HG03469 (cell line): ENCODE measurements around the gene SLC17A1.

ENCODE experiments used
- ATAC-seq: cut with Tn5 transposase; IDR thresholded peaks from one replicate; pipeline ENCODE4 v1.9.1; 2021; ENCODE audit warnings: mild to moderate bottlenecking, moderate library complexity, moderate number of reproducible peaks; ENCODE audit not compliant: unreplicated experiment

SLC17A1 gene

GRCh38 chr6:25832670-25833069 lies 818 bp upstream of the SLC17A1 start:
- ATAC-seq: no peak

GRCh38 chr6:25832307-25832662 lies 433 bp upstream of the SLC17A1 start:
- ATAC-seq: no peak

GRCh38 chr6:25830458-25830857 lies 1.4 kb downstream of the SLC17A1 start:
- no peak for ATAC-seq

- no peak for ATAC-seq
These were observed 2.5 kb downstream of the SLC17A1 start for GRCh38 chr6:25829375-25829774.

- ATAC-seq: no peak
These were observed 10.5 kb downstream of the SLC17A1 start for GRCh38 chr6:25821341-25821740.

GRCh38 chr6:25816252-25816651 lies 15.6 kb downstream of the SLC17A1 start:
- ATAC-seq: no peak

GRCh38 chr6:25815194-25815593 lies 16.7 kb downstream of the SLC17A1 start:
- no peak for ATAC-seq

- ATAC-seq: no peak
These were observed 27.0 kb downstream of the SLC17A1 start for GRCh38 chr6:25804804-25805203.

- no peak for ATAC-seq
These were observed 30.4 kb downstream of the SLC17A1 start for GRCh38 chr6:25801436-25801835.

- no peak for ATAC-seq
These were observed 37.1 kb downstream of the SLC17A1 start for GRCh38 chr6:25794784-25795183.

- no peak for ATAC-seq
These were observed 37.9 kb downstream of the SLC17A1 start for GRCh38 chr6:25793970-25794369.

- ATAC-seq: no peak
These were observed 39.8 kb downstream of the SLC17A1 start for GRCh38 chr6:25792016-25792415.

GRCh38 chr6:25789475-25789874 lies 42.4 kb downstream of the SLC17A1 start:
- ATAC-seq: no peak

- no peak for ATAC-seq
These were observed 43.4 kb downstream of the SLC17A1 start for GRCh38 chr6:25788305-25788922.

- ATAC-seq: no peak
These were observed 44.4 kb downstream of the SLC17A1 start for GRCh38 chr6:25787428-25787827.

- no peak for ATAC-seq
These were observed 50.7 kb downstream of the SLC17A1 start for GRCh38 chr6:25781134-25781533.

GRCh38 chr6:25777856-25778649 lies 53.8 kb downstream of the SLC17A1 start:
- no peak for ATAC-seq

- no peak for ATAC-seq
These were observed 54.8 kb downstream of the SLC17A1 start for GRCh38 chr6:25777031-25777430.

GRCh38 chr6:25774120-25774715 lies 57.6 kb downstream of the SLC17A1 start:
- no peak for ATAC-seq

- no peak for ATAC-seq
These were observed 61.9 kb downstream of the SLC17A1 start for GRCh38 chr6:25769983-25770382.

- no peak for ATAC-seq
These were observed 63.3 kb downstream of the SLC17A1 start for GRCh38 chr6:25768566-25768965.

- no peak for ATAC-seq
These were observed 67.2 kb downstream of the SLC17A1 start for GRCh38 chr6:25764611-25765010.
